Stimulated activated naive CD4-positive, alpha-beta T cell treated with Interleukin-2 at 50 U/mL for 16 hours (primary cell): ENCODE results near the gene HCST.
A peak's percentile ranks its signal among the peaks of the same experiment; 100 is the strongest.
"Not testable (repeated sequence)": the region's sequence is repeated elsewhere in the genome, so short reads cannot be mapped to it uniquely, and the experiment has no call there.

Experiments
- DNase-seq: peaks from one replicate; lab custom pipeline; 2025; lab: John Stamatoyannopoulos, UW

Gene HCST

DNA sequence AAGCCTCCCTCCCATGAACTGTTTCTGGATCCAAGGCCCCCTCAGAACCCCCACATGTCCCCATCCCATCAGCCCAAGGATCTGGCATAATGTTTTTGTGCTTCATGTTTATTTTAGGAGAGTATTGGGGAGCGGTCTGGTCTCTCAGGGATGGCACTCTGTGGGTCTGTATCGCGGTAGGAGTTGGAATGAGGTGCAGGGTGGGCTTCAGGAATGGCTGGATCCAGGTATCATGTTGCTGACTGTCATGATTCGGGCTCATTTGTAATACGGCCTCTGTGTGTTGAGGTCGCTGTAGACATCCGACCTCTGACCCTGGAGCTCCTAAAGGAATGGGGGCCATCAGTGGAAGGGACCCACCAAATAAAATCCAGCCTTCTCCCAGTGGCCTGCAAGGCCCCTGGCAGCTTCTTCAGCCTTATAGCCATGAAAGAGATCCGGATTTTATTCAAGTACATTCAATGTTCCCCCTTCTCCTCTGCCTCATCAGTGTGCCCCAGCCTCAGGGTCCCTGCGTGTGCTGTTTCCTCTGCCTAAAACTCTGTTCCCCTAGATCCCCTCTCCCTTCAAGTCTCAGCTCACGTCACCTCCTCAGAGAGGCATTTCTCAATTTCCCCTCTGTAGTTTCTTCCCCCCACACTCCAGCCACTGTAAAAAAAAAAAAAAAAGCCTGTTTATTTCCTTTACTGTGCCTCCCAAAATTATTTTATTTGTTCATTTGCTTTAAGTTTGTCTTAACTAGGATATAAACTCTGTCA lies 2.2 kb downstream of the HCST start:
- DNase-seq = no peak

GRCh38 chr19:35905178-35905727 lies 2.9 kb downstream of the HCST start:
- no peak for DNase-seq

DNA sequence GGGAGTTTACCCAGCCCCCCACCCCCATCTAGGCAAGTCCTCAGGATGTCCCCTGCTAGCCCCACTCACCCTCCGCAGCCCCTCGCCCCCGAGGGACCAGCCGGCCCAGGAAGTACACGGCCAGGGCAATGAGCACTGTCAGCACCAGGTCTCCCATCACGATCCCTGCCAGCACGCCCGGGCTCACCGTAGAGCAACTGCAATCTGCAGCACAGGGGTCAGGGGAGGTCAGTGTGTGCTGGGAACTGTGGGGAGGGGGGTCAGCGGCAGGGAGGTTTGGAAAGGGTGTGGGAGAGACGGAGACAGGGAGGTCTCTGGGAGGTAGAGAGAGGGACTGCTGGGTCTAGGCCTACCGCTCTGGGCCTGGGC lies 5.0 kb downstream of the HCST start:
- no peak for DNase-seq

- no peak for DNase-seq
Measured at GRCh38 chr19:35908010-35908441, 5.7 kb downstream of the HCST start, which contains the start of gene TYROBP. Gene TYROBP, minus strand, starts transcription at chr19:35908295. Its CDS starts 67 bp downstream, at chr19:35908228.

DNA sequence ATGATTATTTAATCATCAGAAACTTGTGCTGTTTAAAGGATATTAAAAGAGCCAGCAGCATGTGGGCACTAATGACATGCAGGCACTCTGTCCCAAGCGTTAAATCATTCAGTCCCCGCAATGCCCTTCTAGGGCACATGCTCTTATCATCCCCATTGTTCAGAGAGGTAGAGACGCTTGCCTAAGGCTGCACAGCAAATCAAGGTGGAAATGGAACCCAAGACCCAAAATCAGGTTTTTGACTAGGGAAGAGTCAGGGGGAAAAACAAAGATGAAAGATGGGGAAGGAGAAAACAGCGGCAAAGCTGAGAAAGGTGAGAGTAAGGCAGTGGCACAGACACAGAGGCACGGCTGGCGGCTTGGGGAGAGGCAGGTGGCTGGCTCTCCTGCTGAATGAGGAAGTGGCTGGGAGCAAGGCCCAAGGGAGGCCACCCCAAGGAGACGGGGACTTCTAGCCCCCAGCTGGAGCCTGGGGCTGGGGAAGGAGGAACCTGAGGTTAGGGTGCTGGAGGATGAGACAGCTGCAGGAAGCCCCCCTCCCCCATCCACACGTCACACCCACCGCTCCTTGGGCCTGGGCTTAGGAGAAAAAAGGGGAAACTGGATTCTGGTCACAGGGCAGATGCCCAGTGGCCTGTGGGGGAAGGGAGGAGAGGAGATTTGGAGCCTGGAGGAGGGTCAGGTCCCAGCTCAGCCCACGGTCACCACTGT lies 6.8 kb downstream of the HCST start:
- DNase-seq = no peak

DNA sequence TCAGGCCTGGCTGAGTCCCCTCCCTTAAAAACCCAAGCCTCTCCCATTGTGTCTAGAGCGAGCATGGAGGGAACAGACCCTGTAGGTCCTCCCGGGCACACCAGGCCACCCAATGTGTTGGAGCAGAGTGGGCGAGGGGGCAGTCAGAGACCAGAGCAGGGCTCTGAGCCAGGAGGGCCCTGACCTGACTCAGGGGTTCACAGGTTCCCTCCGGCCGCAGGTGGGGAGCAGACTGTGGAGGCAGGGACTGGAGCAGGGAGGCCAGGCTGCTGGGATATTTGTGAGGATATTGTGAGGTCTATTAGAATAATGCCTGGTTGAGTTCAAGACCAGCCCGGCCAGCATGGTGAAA lies 7.3 kb downstream of the HCST start:
- no peak for DNase-seq

DNA sequence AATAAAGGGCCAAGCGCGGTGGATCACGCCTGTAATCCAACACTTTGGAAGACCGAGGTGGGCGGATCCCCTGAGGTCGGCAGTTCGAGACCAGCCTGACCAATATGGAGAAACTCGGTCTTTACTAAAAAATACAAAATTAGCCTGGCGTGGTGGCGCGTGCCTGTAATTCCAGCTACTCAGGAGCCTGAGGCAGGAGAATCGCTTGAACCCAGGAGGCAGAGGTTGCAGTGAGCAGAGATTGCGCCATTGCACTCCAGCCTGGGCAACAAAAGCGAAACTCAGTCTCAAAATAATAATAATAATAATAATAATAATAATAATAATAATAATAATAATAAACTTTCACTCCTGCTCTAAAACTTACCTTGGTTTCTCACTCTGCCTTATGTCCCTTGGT lies 8.0 kb downstream of the HCST start:
- DNase-seq = not testable (repeated sequence)

GRCh38 chr19:35911173-35911572 lies 8.8 kb downstream of the HCST start:
- no peak for DNase-seq

DNA sequence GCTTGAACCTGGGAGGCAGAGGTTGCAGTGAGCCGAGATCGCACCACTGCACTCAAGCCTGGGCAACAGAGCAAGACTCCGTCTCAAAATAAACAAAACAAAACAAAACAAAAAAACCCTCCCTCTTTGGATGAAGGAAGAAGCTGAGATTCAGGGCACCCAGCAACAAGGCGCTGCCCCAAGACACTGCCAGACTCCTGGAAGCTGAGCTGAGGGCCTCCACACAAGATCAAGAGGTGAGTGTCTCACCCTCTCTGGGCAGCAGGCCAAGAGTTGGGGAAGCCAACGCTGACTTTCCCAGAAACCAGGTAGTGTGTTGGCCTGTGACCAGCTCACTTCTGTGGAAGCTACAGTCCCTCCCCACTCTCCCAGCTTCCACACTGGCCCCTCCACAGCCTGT lies 9.5 kb downstream of the HCST start:
- DNase-seq = no peak

GRCh38 chr19:35913589-35913988 lies 11.3 kb downstream of the HCST start:
- no peak for DNase-seq

DNA sequence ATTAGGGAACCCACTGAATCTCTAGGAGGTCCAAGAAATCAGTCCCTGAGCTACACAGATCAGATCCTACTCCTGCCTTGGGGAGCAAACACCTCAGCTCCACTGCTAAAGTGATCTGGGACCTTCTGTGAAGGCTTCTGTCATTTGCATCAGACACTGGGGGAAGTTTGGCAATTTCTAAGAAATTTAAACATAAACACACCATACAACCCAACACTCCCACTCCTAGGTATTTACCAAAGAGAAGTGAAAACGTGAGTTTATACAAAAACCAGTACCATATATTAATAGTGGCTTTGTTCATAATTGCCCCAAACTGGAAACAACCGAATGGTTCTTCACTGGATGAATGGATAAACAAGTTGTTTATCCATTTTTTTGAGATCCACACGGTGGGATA lies 13.1 kb downstream of the HCST start:
- DNase-seq = no peak

GRCh38 chr19:35919306-35919705 lies 17.0 kb downstream of the HCST start:
- no peak for DNase-seq

GRCh38 chr19:35921012-35921411 lies 18.7 kb downstream of the HCST start:
- no peak for DNase-seq

- DNase-seq = no peak
Measured at GRCh38 chr19:35925501-35925900, 23.2 kb downstream of the HCST start.

DNA sequence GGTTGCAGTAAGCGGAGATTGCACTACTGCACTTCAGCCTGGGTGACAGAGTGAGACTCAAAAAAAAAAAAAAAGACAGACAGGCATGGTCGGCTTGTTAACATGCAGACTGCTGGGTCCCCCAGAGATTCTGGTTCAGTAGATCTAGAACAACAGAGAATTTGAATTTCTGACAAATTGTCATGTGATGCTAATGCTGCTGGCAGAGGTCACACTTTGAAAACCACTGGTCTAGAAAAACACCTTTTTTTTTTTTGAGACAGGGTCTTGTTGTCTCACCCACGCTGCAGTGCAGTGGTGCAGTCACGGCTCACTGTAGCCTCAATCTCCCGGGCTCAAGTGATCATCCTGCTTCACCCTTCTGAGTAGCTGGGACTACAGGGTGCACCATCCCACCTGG lies 26.2 kb downstream of the HCST start:
- DNase-seq = no peak

- DNase-seq = no peak
Measured at GRCh38 chr19:35929876-35930275, 27.5 kb downstream of the HCST start.

DNA sequence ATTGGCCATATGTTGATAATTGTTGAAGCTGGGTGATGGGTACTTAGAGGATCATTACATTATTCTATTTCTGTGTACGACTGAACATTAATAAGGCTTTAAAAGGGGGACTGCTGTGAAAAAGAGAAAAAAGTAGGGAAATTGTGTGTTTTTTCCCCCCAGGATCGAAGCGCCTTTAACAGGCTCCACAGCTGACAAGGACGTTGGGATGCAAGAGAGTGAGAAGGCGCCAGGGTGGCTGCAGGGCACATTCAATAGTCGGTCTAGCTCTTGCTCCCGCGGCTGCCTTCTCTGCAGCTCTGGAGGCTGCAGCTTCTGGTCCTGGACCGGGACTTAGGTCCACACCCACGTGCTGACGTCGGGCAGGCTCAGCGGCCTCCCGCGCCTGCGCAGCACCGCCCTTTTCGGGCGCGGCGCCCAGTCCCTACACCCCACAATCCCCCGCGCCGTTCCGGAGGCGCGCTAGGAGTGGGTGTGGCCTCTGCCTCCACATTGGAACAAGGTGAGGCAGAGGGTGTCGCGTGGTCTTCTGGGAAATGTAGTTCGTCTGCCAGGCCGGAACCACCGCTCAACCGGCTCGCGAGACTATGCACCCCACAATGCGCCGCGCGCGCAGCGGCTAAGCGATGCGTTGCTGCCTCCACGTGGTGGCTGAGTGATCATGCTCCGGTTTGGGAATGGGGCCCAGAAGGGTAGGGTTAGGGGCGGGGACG lies 29.0 kb downstream of the HCST start:
- DNase-seq = peak; percentile 99

DNA sequence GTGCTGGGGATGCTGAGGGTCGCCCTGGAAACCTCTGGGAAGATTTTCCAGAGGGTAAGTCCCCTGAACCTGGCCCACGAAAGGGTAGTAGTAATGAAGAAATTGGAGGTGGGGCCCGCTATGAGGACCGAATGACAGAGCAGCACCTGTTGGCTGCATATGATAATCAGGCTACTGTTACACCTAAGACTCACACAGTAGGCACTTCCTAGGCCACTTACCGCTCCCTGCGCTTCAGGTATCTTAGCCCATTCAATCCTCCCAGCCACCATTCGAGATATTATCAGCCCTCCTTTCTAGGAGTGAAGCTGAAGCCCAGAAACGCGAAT lies 29.5 kb downstream of the HCST start:
- no peak for DNase-seq

GRCh38 chr19:35932291-35932936 lies 30.1 kb downstream of the HCST start:
- DNase-seq = no peak

DNA sequence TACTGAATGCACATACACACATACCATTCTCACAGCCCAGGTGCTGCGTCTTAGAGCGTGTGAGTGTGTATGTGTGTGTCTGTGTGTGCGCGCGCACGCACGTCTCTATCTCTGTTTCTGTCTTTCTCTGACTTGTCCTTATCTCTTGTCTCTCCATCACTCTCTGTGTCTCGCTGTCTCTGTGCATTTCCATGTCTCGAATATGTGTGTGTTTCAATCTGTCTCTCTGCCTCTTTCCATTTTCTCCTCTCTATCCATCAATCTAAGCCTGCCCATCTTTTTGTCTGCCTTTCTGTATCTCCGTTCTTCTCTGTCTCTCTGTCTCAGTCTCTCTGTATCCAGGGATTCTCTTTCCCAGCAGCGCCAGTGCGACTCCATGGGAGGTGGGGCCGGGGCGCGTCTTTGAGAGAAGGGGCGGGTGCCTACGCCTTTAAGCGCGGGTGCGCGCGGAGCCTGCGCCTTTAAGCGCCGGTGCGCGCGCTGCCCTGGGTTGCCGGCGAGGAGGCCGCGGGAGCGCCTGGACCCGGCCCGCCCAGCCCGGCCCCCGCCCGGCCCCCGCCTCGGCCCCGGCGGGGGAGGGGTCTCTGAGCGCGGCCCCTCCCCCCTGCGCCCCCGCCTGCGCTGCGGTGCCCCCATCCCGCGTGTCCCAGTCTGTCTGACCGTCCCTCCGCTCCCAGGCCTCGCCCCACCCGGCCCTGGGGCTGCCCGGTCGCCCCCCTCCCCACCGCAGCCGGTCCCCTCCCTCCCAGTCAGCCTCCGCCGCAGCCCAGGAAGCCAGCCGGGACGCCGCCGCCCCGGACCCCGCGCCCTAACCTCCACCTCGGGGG lies 33.8 kb downstream of the HCST start, which contains the start of gene LRFN3:
LRFN3 (plus strand) TSS at position 464 of the 827 bp plus-strand sequence. CDS start 3,052 bp downstream, outside the sequence.
- peak; percentile 52 for DNase-seq

DNA sequence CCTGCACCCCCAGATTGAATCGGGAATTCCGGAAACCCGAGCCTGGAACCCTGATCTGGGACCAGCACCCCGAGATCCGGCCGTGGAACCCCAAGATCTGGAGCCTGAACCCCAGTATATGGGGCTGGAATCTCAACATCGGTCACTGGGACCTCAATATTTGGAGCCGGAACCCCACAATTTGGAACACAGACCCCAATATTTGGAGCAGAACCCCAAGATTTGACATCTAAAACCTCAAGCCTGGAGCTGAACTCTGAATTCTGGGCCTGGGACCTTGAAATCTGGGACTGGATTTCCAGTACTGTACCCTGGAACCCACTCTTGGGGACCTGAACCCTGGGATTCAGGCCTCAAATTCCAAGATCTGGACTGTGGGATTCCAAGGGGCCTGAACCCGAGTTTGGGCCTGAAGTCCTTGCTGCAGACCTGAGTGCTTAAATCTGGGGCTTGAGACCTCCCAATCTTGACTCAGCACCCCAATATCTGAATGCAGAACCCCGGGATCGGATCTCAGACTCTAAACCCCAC lies 34.5 kb downstream of the HCST start:
- DNase-seq = no peak
